B cell (primary cell): Measurements from ENCODE around the gene NTM. TPM values are rescaled to one million over a fixed set of nuclear protein-coding genes. Genes with fewer than 3 reads are reported as not detected.

Source experiments
- ATAC-seq: fragments of 200-7000 bp; cut with Tn5 transposase; one replicate; pipeline ENCODE4 v1.10.0; 2021; ENCODE audit warnings: low read depth, mild to moderate bottlenecking, moderate number of reproducible peaks, moderate library complexity
- CTCF ChIA-PET: fragments of 350-600 bp; sonication (Branson Sonifier 250); formaldehyde crosslinking; loops from one replicate; lab custom pipeline; 2021; ENCODE audit warnings: antibody characterized with exemption, inconsistent platforms; lab: Charles Lee
- POLR2A ChIA-PET: fragments of 350-600 bp; sonication (Branson Sonifier 250); formaldehyde crosslinking; loops from one replicate; lab custom pipeline; 2021; ENCODE audit warnings: antibody characterized with exemption; lab: Charles Lee
- DNase-seq: peaks from one replicate; pipeline ENCODE4 v3.0.0; 2013
- H2AFZ ChIP-seq: 2 replicates; pipeline ENCODE4 v1.6.1; 2012; ENCODE audit warnings: mild to moderate bottlenecking, low read depth, low read length; ENCODE audit not compliant: insufficient read depth, poor library complexity, severe bottlenecking
- H3K27ac ChIP-seq, 2 donors: 1 replicate in 1 of 2; 2 replicates in 1 of 2; pipeline ENCODE4 v1.5.1; 2012 to 2013; ENCODE audit warnings: low read length in 2 of 2, mild to moderate bottlenecking in 2 of 2, moderate library complexity in 1 of 2
- H3K27me3 ChIP-seq, 4 experiments: fragments of 200-600 bp in 1 of 4; sonication (generic) in 1 of 4; replicated peaks in 1 of 4; 1 replicate in 2 of 4; 2 replicates in 2 of 4; pipeline versions ENCODE4 v1.6.1 to v1.7.0; 2013 to 2016; ENCODE audit warnings: low read length in 3 of 4, mild to moderate bottlenecking in 2 of 4, mixed read lengths in 1 of 4, moderate library complexity in 1 of 4; ENCODE audit not compliant: insufficient read depth in 4 of 4, control insufficient read depth in 3 of 4; ENCODE audit errors: control extremely low read depth in 1 of 4
- H3K36me3 ChIP-seq, 2 experiments: replicated peaks in 1 of 2; 1 replicate in 1 of 2; 2 replicates in 1 of 2; pipeline versions ENCODE4 v1.6.1 to v1.7.1; 2013; ENCODE audit warnings: low read length in 1 of 2; ENCODE audit not compliant: insufficient read depth in 2 of 2, control insufficient read depth in 1 of 2; ENCODE audit errors: control extremely low read depth in 1 of 2, extremely low read depth in 1 of 2
- H3K4me1 ChIP-seq, 2 donors: fragments of 200-600 bp in 1 of 2; sonication (generic) in 1 of 2; 1 replicate in 1 of 2; 2 replicates in 1 of 2; pipeline versions ENCODE4 v1.5.1 to v1.6.1; 2013 to 2017; ENCODE audit warnings: low read length in 2 of 2; ENCODE audit not compliant: control insufficient read depth in 2 of 2, insufficient read depth in 2 of 2
- H3K4me2 ChIP-seq: replicated peaks from 2 replicates; pipeline ENCODE3; 2012; ENCODE audit warnings: mild to moderate bottlenecking, low read depth, low read length; ENCODE audit not compliant: poor library complexity, severe bottlenecking
- H3K4me3 ChIP-seq, 5 experiments: fragments of 200-600 bp in 1 of 5; sonication (generic) in 1 of 5; 1 replicate in 3 of 5; 2 replicates in 2 of 5; pipeline versions ENCODE4 v1.5.1 to v1.7.0; 2011 to 2016; ENCODE audit warnings: low read length in 4 of 5, mild to moderate bottlenecking in 4 of 5, low read depth in 2 of 5, control low read depth in 1 of 5, moderate library complexity in 1 of 5; ENCODE audit not compliant: insufficient read depth in 1 of 5; ENCODE audit errors: control extremely low read depth in 1 of 5, extremely low read depth in 1 of 5
- H3K79me2 ChIP-seq: fragments of 200-600 bp; sonication (generic); one replicate; pipeline ENCODE4 v1.6.0; 2016; ENCODE audit warnings: low read length; ENCODE audit not compliant: control insufficient read depth, insufficient read depth
- H3K9ac ChIP-seq: fragments of 200-600 bp; sonication (generic); 2 replicates; pipeline ENCODE4 v1.6.1; 2017; ENCODE audit warnings: mild to moderate bottlenecking, low read length, moderate library complexity
- H3K9me3 ChIP-seq, 3 donors: one replicate each; pipeline versions ENCODE4 v1.6.1 to v1.7.1; 2013; ENCODE audit warnings: low read length in 2 of 3; ENCODE audit not compliant: control insufficient read depth in 2 of 3, insufficient read depth in 1 of 3; ENCODE audit errors: control extremely low read depth in 1 of 3
- H4K20me1 ChIP-seq: 2 replicates; pipeline ENCODE4 v1.6.0; 2012; ENCODE audit warnings: mild to moderate bottlenecking, low read length; ENCODE audit not compliant: insufficient read depth, control insufficient read depth, poor library complexity, severe bottlenecking
- H3K27ac Mint-ChIP-seq: one replicate; pipeline ENCODE4 v1.8.0; 2021; ENCODE audit warnings: mixed read lengths
- H3K27me3 Mint-ChIP-seq: one replicate; pipeline ENCODE4 v1.8.0; 2021; ENCODE audit warnings: mixed read lengths
- H3K4me1 Mint-ChIP-seq: one replicate; pipeline ENCODE4 v1.8.0; 2021; ENCODE audit warnings: mixed read lengths
- H3K4me3 Mint-ChIP-seq: one replicate; pipeline ENCODE4 v1.8.0; 2021; ENCODE audit warnings: mixed read lengths
- H3K9me3 Mint-ChIP-seq: one replicate; pipeline ENCODE4 v1.8.0; 2022; ENCODE audit warnings: mixed read lengths; ENCODE audit not compliant: insufficient read depth
- EZH2 ChIP-seq: IDR thresholded peaks from 2 replicates; pipeline ENCODE4 v1.6.1; 2012; ENCODE audit warnings: borderline replicate concordance, low read depth, mild to moderate bottlenecking, moderate library complexity, low read length; ENCODE audit not compliant: insufficient read depth, poor library complexity, severe bottlenecking
- WGBS: methylation state at CpG from one replicate; pipeline ENCODE4 v1.1.5; 2013; ENCODE audit warnings: missing lambda C conversion rate; ENCODE audit not compliant: insufficient coverage; 5-methylcytosine and 5-hydroxymethylcytosine counted together
- intact Hi-C: fragments of 100-400 bp; cut with micrococcal nuclease; formaldehyde crosslinking; loops from one replicate; pipeline ENCODE4 v1.10.0; 2022
- polyA plus RNA-seq: library from polyadenylated mRNA; depleted of rRNA; stranded (reverse); fragments of >200 nt; gene quantifications from 2 replicates; pipeline ENCODE4 v1.2.3, GENCODE V29; 2012
- total RNA-seq, 2 donors: library from RNA; stranded (reverse); fragments of 120-200 nt in 1 of 2; gene quantifications; 1 replicate in 1 of 2; 2 replicates in 1 of 2; pipeline versions ENCODE4 v1.2.3 to v1.2.4, GENCODE V29; 2013 to 2022
- TF ChIP-seq, protein P1 (sequence below): fragments of 200-600 bp; IDR thresholded peaks from one replicate; pipeline ENCODE4 v1.8.0; 2022; ENCODE audit warnings: antibody characterized with exemption, mild to moderate bottlenecking

Gene NTM
- total and polyA plus RNA-seq, 2 donors (not counting 1 experiment from before 2014, with no cell fraction given), result not detected

DNA sequence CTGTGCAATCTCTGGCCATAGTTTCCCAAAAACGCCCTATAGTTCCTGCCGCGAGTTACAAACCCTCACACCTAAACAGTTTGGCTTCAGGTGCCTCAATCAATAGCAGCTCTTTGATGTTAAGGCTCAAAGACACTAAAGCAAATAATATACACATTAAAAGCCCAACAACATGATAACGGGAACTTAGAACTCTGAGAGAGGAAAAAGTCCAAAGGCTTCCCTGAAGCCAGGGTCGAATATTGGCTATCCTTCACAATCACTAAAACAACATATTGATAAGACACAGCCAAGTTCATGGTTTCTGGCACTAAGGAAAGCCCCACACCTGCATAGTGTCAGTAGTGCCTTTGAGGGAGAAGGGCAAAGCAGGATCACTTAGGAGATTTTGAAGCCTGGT, 54.9 kb downstream of the NTM start:
- Histone ChIP-seq H3K27ac (no peak overlapping the region), H2AFZ (no peak overlapping the region), H3K9me3 (no peaks in the 10 kb centered on the region), H3K9ac (no peak overlapping the region), H3K4me3 (no peak overlapping the region), H4K20me1 (no peaks in the 10 kb centered on the region), H3K27me3 (no peaks in the 10 kb centered on the region), H3K4me2 (no peak overlapping the region), H3K36me3 (no peaks in the 10 kb centered on the region), H3K4me1 (no peaks in the 10 kb centered on the region), H3K79me2 (no peaks in the 10 kb centered on the region)
- intact Hi-C loops, result no loop called here
- CTCF ChIA-PET, result no interaction called here
- H3K4me1 Mint-ChIP-seq, result no peaks in the 10 kb centered on the region
- no peak overlapping the region for H3K27ac Mint-ChIP-seq
- DNase-seq (no peak), ATAC-seq (no peak)
- no peaks in the 10 kb centered on the region for H3K27me3 Mint-ChIP-seq
- no peaks in the 10 kb centered on the region for H3K9me3 Mint-ChIP-seq
- no peak for TF ChIP-seq EZH2
- TF ChIP-seq, protein P1, sequence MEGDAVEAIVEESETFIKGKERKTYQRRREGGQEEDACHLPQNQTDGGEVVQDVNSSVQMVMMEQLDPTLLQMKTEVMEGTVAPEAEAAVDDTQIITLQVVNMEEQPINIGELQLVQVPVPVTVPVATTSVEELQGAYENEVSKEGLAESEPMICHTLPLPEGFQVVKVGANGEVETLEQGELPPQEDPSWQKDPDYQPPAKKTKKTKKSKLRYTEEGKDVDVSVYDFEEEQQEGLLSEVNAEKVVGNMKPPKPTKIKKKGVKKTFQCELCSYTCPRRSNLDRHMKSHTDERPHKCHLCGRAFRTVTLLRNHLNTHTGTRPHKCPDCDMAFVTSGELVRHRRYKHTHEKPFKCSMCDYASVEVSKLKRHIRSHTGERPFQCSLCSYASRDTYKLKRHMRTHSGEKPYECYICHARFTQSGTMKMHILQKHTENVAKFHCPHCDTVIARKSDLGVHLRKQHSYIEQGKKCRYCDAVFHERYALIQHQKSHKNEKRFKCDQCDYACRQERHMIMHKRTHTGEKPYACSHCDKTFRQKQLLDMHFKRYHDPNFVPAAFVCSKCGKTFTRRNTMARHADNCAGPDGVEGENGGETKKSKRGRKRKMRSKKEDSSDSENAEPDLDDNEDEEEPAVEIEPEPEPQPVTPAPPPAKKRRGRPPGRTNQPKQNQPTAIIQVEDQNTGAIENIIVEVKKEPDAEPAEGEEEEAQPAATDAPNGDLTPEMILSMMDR, result no peak
- WGBS, result 100% methylated on average over 3 of the region's 5 CpGs
- no peak overlapping the region for H3K4me3 Mint-ChIP-seq
- POLR2A ChIA-PET, result no interaction called here

DNA sequence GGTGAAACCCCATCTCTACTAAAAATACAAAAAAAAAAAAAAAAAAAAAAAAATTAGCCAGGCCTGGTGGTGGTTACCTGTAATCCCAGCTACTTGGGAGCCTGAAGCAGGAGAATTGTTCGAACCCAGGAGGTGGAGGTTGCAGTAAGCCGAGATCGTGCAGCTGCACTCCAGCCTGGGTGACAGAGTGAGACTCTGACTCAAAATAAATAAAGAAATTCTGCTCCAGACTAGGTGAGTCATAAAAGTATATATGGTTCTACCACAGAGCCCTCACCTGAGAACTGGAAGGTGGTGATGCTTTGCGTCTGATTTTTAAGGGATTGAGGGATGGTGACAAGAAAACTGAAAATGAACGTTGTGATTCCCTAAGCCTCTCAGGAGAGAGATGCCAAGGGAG, 58.4 kb downstream of the NTM start:
- Histone ChIP-seq H3K79me2 (no peaks in the 10 kb centered on the region), H3K4me1 (no peaks in the 10 kb centered on the region), H3K27ac (no peak overlapping the region), H2AFZ (no peak overlapping the region), H3K4me3 (no peak overlapping the region), H3K9me3 (no peaks in the 10 kb centered on the region), H3K27me3 (no peaks in the 10 kb centered on the region), H3K36me3 (no peaks in the 10 kb centered on the region), H3K9ac (no peak overlapping the region), H3K4me2 (no peak overlapping the region), H4K20me1 (no peaks in the 10 kb centered on the region)
- no peak overlapping the region for H3K4me3 Mint-ChIP-seq
- H3K9me3 Mint-ChIP-seq, result peaks cover under 1% of the 10 kb centered on the region
- POLR2A ChIA-PET, result no interaction called here
- TF ChIP-seq, protein P1, result no peak
- no peak for TF ChIP-seq EZH2
- no peak for DNase-seq
- intact Hi-C loops, result no loop called here
- whole genome bisulfite sequencing, result 81% methylated on average over 5 of the region's 5 CpGs
- H3K27ac Mint-ChIP-seq, result no peak overlapping the region
- H3K4me1 Mint-ChIP-seq, result no peaks in the 10 kb centered on the region
- CTCF ChIA-PET, result no interaction called here
- no peaks in the 10 kb centered on the region for H3K27me3 Mint-ChIP-seq
- ATAC-seq, result no peak
